ENCODE results near the gene GBF1. TPM values are rescaled to one million over a fixed set of nuclear protein-coding genes. Genes with fewer than 3 reads are reported as not detected.
A peak's percentile ranks its signal among the peaks of the same experiment; 100 is the strongest.

GBF1 gene
- total RNA-seq, 1 donor from 2014 or later = 40.3 TPM

- intact Hi-C loops (cut with DNase I) = no loop called here
- TF ChIP-seq CTCF (IDR thresholded peaks at IDR 0.05) = no peak
- DNase-seq (no peak), ATAC-seq (no peak)
- no peaks in the 10 kb centered on the region for H3K9me3 ChIP-seq
- no peak overlapping the region for H3K27ac ChIP-seq
- H3K36me3 ChIP-seq = no peaks in the 10 kb centered on the region
- peaks cover 27% of the 10 kb centered on the region for H3K4me1 ChIP-seq
- no peaks in the 10 kb centered on the region for H3K27me3 ChIP-seq (ENCODE audit: low read depth)
- H3K4me3 ChIP-seq = no peak overlapping the region
Observed at GRCh38 chr10:102222797-102223196, 22.5 kb upstream of the GBF1 start.

- Histone ChIP-seq H3K9me3 (no peaks in the 10 kb centered on the region), H3K36me3 (no peaks in the 10 kb centered on the region), H3K27me3 (ENCODE audit: low read depth) (peaks cover 8% of the 10 kb centered on the region), H3K27ac (peak within 1 kb of the TSS; percentile 67), H3K4me1 (peaks cover 38% of the 10 kb centered on the region), H3K4me3 (peak within 1 kb of the TSS; percentile 48)
- ATAC-seq = peak; percentile 95
- intact Hi-C loops (cut with DNase I) = loop anchor here (5.0 kb wide), 1 partner anchor 126 kb away; no protein-coding TSS in a partner anchor
- TF ChIP-seq CTCF (IDR thresholded peaks at IDR 0.05) = peak; percentile 9
- DNase-seq = peak; percentile 96
Observed at GRCh38 chr10:102225646-102226541, 19.4 kb upstream of the GBF1 start, which contains the start of gene ELOVL3. Gene ELOVL3, plus strand, starts transcription at chr10:102226299. Its CDS starts 250 bp downstream, at chr10:102226549.

GRCh38 chr10:102226542-102226870 lies 18.8 kb upstream of the GBF1 start:
- Histone ChIP-seq H3K4me3 (peak overlapping the region; percentile 48), H3K27me3 (ENCODE audit: low read depth) (peaks cover 15% of the 10 kb centered on the region), H3K36me3 (no peaks in the 10 kb centered on the region), H3K4me1 (peaks cover 44% of the 10 kb centered on the region), H3K27ac (peak overlapping the region; percentile 67), H3K9me3 (no peaks in the 10 kb centered on the region)
- intact Hi-C loops (cut with DNase I) = loop anchor here (5.0 kb wide), 1 partner anchor 126 kb away; no protein-coding TSS in a partner anchor
- DNase-seq (no peak), ATAC-seq (no peak)
- TF ChIP-seq CTCF (IDR thresholded peaks at IDR 0.05) = no peak

GRCh38 chr10:102227050-102227449 lies 18.3 kb upstream of the GBF1 start:
- intact Hi-C loops (cut with DNase I) = loop anchor here (5.0 kb wide), 1 partner anchor 125 kb away; no protein-coding TSS in a partner anchor

GRCh38 chr10:102229810-102230263 lies 15.5 kb upstream of the GBF1 start:
- peak; percentile 97 for TF ChIP-seq CTCF (IDR thresholded peaks at IDR 0.05)
- Histone ChIP-seq H3K27me3 (ENCODE audit: low read depth) (peaks cover 31% of the 10 kb centered on the region), H3K4me1 (peaks cover 47% of the 10 kb centered on the region), H3K9me3 (no peaks in the 10 kb centered on the region), H3K4me3 (peak overlapping the region; percentile 61), H3K27ac (no peak overlapping the region), H3K36me3 (no peaks in the 10 kb centered on the region)
- intact Hi-C loops (cut with DNase I) = loop anchor here (5.0 kb wide), 1 partner anchor 122 kb away; no protein-coding TSS in a partner anchor
- peak; percentile 73 to 78 for ATAC-seq
- DNase-seq = peak; percentile 91

More at GRCh38 chr10:102227050-102227449, 18.3 kb upstream of the GBF1 start:
- no peaks in the 10 kb centered on the region for H3K36me3 ChIP-seq
- H3K4me3 ChIP-seq = no peak overlapping the region
- H3K4me1 ChIP-seq = peaks cover 47% of the 10 kb centered on the region
- H3K27me3 ChIP-seq (ENCODE audit: low read depth) = peaks cover 20% of the 10 kb centered on the region
- ATAC-seq = peak; percentile 41 to 45
- DNase-seq = peak; percentile 67
- H3K9me3 ChIP-seq = no peaks in the 10 kb centered on the region
- no peak for TF ChIP-seq CTCF (IDR thresholded peaks at IDR 0.05)
- no peak overlapping the region for H3K27ac ChIP-seq
